ENCODE measurements around the gene CCL4. TPM values are rescaled to one million over a fixed set of nuclear protein-coding genes. Genes with fewer than 3 reads are reported as not detected.
"Not testable (repeated sequence)": the region's sequence is repeated elsewhere in the genome, so short reads cannot be mapped to it uniquely, and the experiment has no call there.

Gene CCL4
- total RNA-seq, 2 donors from 2014 or later, result not detected

GRCh38 chr17:36072431-36073121 is 31.1 kb upstream of the CCL4 start:
- Histone ChIP-seq H3K27ac (ENCODE audit: low read depth, low read length) (no peak overlapping the region), H3K9ac (ENCODE audit: extremely low read depth, low read length, poor library complexity, severe bottlenecking) (no peak overlapping the region), H3K36me3 (ENCODE audit: control insufficient read depth, insufficient read depth, low read length) (no peaks in the 10 kb centered on the region), H3K27me3 (ENCODE audit: control insufficient read depth, insufficient read depth, low read length, poor library complexity, severe bottlenecking) (peaks cover 6% of the 10 kb centered on the region), H3K4me1 (ENCODE audit: control insufficient read depth, insufficient read depth, low read length) (no peaks in the 10 kb centered on the region), H3K4me3 (ENCODE audit: low read length) (no peak overlapping the region), H3K9me3 (ENCODE audit: control insufficient read depth, low read length) (no peaks in the 10 kb centered on the region)
- WGBS, 2 experiments (ENCODE audit: insufficient coverage in 1 of 2, insufficient read length in 1 of 2), result 48 to 72% methylated on average over 6 to 12 of the region's 12 CpGs
- DNase-seq, result peak; percentile 95
- Mint-ChIP-seq H3K27ac (no peak overlapping the region), H3K4me3 (no peak overlapping the region), H3K4me1 (no peaks in the 10 kb centered on the region), H3K27me3 (ENCODE audit: insufficient read depth) (peaks cover 3% of the 10 kb centered on the region), H3K9me3 (no peaks in the 10 kb centered on the region), H3K36me3 (ENCODE audit: low read depth) (no peaks in the 10 kb centered on the region)
- peak; percentile 96 for TF ChIP-seq CTCF (conservative IDR thresholded peaks at IDR 0.05)

- no peak overlapping the region for H3K4me3 Mint-ChIP-seq
- H3K27me3 Mint-ChIP-seq (ENCODE audit: insufficient read depth), result peaks cover 3% of the 10 kb centered on the region
- no peaks in the 10 kb centered on the region for H3K4me1 Mint-ChIP-seq
- 94 to 100% methylated on average over 1 of the region's 1 CpG for WGBS, 2 experiments (ENCODE audit: insufficient coverage in 1 of 2, insufficient read length in 1 of 2)
- Histone ChIP-seq H3K27me3 (ENCODE audit: control insufficient read depth, insufficient read depth, low read length, poor library complexity, severe bottlenecking) (peaks cover 6% of the 10 kb centered on the region), H3K36me3 (ENCODE audit: control insufficient read depth, insufficient read depth, low read length) (no peaks in the 10 kb centered on the region), H3K9me3 (ENCODE audit: control insufficient read depth, low read length) (no peaks in the 10 kb centered on the region), H3K27ac (ENCODE audit: low read depth, low read length) (no peak overlapping the region), H3K9ac (ENCODE audit: extremely low read depth, low read length, poor library complexity, severe bottlenecking) (no peak overlapping the region), H3K4me3 (ENCODE audit: low read length) (no peak overlapping the region), H3K4me1 (ENCODE audit: control insufficient read depth, insufficient read depth, low read length) (no peaks in the 10 kb centered on the region)
- no peak for TF ChIP-seq CTCF (conservative IDR thresholded peaks at IDR 0.05)
- H3K36me3 Mint-ChIP-seq (ENCODE audit: low read depth), result no peaks in the 10 kb centered on the region
- no peak overlapping the region for H3K27ac Mint-ChIP-seq
- H3K9me3 Mint-ChIP-seq, result no peaks in the 10 kb centered on the region
- no peak for DNase-seq
Observed at GRCh38 chr17:36074365-36074764, 29.3 kb upstream of the CCL4 start.

GRCh38 chr17:36081681-36082471 is 21.8 kb upstream of the CCL4 start:
- H3K4me3 Mint-ChIP-seq; H3K36me3 Mint-ChIP-seq (ENCODE audit: low read depth); H3K4me1 ChIP-seq (ENCODE audit: control insufficient read depth, insufficient read depth, low read length); H3K27me3 Mint-ChIP-seq (ENCODE audit: insufficient read depth); DNase-seq; H3K4me3 ChIP-seq (ENCODE audit: low read length); H3K9me3 Mint-ChIP-seq; H3K27me3 ChIP-seq (ENCODE audit: control insufficient read depth, insufficient read depth, low read length, poor library complexity, severe bottlenecking); H3K27ac ChIP-seq (ENCODE audit: low read depth, low read length); H3K36me3 ChIP-seq (ENCODE audit: control insufficient read depth, insufficient read depth, low read length); H3K4me1 Mint-ChIP-seq; H3K9ac ChIP-seq (ENCODE audit: extremely low read depth, low read length, poor library complexity, severe bottlenecking); H3K9me3 ChIP-seq (ENCODE audit: control insufficient read depth, low read length): not testable (repeated sequence)
- WGBS, 2 experiments (ENCODE audit: insufficient coverage in 1 of 2, insufficient read length in 1 of 2), result 87% methylated on average over 4 of the region's 5 CpGs; no CpG with 5 or more reads in 1 of the 2 experiments
- peak overlapping the region; percentile 52 for H3K27ac Mint-ChIP-seq

GRCh38 chr17:36082482-36083120 is 21.0 kb upstream of the CCL4 start:
- not testable (repeated sequence) for DNase-seq; H3K27ac ChIP-seq (ENCODE audit: low read depth, low read length); H3K9me3 Mint-ChIP-seq; H3K9me3 ChIP-seq (ENCODE audit: control insufficient read depth, low read length); H3K4me1 ChIP-seq (ENCODE audit: control insufficient read depth, insufficient read depth, low read length); H3K27me3 Mint-ChIP-seq (ENCODE audit: insufficient read depth); H3K4me1 Mint-ChIP-seq; H3K27me3 ChIP-seq (ENCODE audit: control insufficient read depth, insufficient read depth, low read length, poor library complexity, severe bottlenecking); H3K36me3 ChIP-seq (ENCODE audit: control insufficient read depth, insufficient read depth, low read length); H3K4me3 ChIP-seq (ENCODE audit: low read length); H3K4me3 Mint-ChIP-seq; H3K36me3 Mint-ChIP-seq (ENCODE audit: low read depth); H3K9ac ChIP-seq (ENCODE audit: extremely low read depth, low read length, poor library complexity, severe bottlenecking)
- H3K27ac Mint-ChIP-seq, result peak overlapping the region; percentile 52
- 87 to 100% methylated on average over 6 to 8 of the region's 8 CpGs for WGBS, 2 experiments (ENCODE audit: insufficient coverage in 1 of 2, insufficient read length in 1 of 2)

GRCh38 chr17:36083691-36084090 is 19.9 kb upstream of the CCL4 start:
- H3K36me3 Mint-ChIP-seq (ENCODE audit: low read depth), result not testable (repeated sequence)

More at GRCh38 chr17:36083691-36084090, 19.9 kb upstream of the CCL4 start:
- H3K9me3 Mint-ChIP-seq; H3K4me1 ChIP-seq (ENCODE audit: control insufficient read depth, insufficient read depth, low read length); H3K36me3 ChIP-seq (ENCODE audit: control insufficient read depth, insufficient read depth, low read length); H3K27ac Mint-ChIP-seq; H3K4me1 Mint-ChIP-seq; H3K27me3 ChIP-seq (ENCODE audit: control insufficient read depth, insufficient read depth, low read length, poor library complexity, severe bottlenecking); DNase-seq; H3K27me3 Mint-ChIP-seq (ENCODE audit: insufficient read depth); H3K27ac ChIP-seq (ENCODE audit: low read depth, low read length); H3K9me3 ChIP-seq (ENCODE audit: control insufficient read depth, low read length); H3K9ac ChIP-seq (ENCODE audit: extremely low read depth, low read length, poor library complexity, severe bottlenecking); H3K4me3 ChIP-seq (ENCODE audit: low read length); H3K4me3 Mint-ChIP-seq: not testable (repeated sequence)
- WGBS, 2 experiments (ENCODE audit: insufficient coverage in 1 of 2, insufficient read length in 1 of 2), result 80 to 94% methylated on average over 1 to 2 of the region's 2 CpGs
